GM12864 (cell line): ENCODE data around the gene KIF6.

Experiments
- DNase-seq: peaks from one replicate; pipeline ENCODE4 v3.0.0-alpha.2; 2011; ENCODE audit warnings: low read depth
- H3K4me3 ChIP-seq: 2 replicates; pipeline ENCODE4 v1.5.1; 2011; ENCODE audit warnings: mild to moderate bottlenecking, low read depth, low read length, control low read depth
- TF ChIP-seq, protein P1 (sequence below): IDR thresholded peaks from 2 replicates; pipeline ENCODE4 v1.5.1; 2011; ENCODE audit warnings: low read depth, mild to moderate bottlenecking, moderate library complexity, low read length, control low read depth, inconsistent platforms; ENCODE audit errors: missing control alignments

KIF6 gene

GRCh38 chr6:39558591-39559190, 166.5 kb downstream of the KIF6 start:
- DNase-seq, result no peak
- H3K4me3 ChIP-seq, result no peak overlapping the region
- TF ChIP-seq, protein P1, sequence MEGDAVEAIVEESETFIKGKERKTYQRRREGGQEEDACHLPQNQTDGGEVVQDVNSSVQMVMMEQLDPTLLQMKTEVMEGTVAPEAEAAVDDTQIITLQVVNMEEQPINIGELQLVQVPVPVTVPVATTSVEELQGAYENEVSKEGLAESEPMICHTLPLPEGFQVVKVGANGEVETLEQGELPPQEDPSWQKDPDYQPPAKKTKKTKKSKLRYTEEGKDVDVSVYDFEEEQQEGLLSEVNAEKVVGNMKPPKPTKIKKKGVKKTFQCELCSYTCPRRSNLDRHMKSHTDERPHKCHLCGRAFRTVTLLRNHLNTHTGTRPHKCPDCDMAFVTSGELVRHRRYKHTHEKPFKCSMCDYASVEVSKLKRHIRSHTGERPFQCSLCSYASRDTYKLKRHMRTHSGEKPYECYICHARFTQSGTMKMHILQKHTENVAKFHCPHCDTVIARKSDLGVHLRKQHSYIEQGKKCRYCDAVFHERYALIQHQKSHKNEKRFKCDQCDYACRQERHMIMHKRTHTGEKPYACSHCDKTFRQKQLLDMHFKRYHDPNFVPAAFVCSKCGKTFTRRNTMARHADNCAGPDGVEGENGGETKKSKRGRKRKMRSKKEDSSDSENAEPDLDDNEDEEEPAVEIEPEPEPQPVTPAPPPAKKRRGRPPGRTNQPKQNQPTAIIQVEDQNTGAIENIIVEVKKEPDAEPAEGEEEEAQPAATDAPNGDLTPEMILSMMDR, result no peak

- no peak for DNase-seq
- no peak overlapping the region for H3K4me3 ChIP-seq
- TF ChIP-seq, protein P1, result no peak
Observed at GRCh38 chr6:39558079-39558478, 167.1 kb downstream of the KIF6 start.

DNA sequence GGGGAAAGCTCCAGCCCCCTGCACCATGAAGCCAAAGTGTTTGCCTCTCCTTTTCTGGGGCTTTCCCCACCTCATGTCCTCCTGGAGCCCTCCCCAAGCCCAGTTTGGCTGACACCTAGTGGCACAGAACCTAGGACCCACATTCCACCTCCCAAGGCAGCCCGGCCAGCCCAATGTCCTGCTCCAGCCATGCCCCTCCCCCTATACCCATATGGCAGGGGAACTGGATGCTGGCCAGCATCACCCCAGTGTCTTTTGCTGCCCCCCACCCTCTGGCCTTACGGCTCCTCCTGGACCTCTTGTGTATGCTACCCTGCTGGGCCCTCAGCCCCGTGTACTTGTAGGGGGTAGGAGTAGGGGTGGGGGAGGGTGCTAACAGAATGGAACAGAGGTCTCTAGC, 170.1 kb downstream of the KIF6 start:
- no peak for DNase-seq
- H3K4me3 ChIP-seq, result no peak overlapping the region
- TF ChIP-seq, protein P1, result peak; percentile 8

DNA sequence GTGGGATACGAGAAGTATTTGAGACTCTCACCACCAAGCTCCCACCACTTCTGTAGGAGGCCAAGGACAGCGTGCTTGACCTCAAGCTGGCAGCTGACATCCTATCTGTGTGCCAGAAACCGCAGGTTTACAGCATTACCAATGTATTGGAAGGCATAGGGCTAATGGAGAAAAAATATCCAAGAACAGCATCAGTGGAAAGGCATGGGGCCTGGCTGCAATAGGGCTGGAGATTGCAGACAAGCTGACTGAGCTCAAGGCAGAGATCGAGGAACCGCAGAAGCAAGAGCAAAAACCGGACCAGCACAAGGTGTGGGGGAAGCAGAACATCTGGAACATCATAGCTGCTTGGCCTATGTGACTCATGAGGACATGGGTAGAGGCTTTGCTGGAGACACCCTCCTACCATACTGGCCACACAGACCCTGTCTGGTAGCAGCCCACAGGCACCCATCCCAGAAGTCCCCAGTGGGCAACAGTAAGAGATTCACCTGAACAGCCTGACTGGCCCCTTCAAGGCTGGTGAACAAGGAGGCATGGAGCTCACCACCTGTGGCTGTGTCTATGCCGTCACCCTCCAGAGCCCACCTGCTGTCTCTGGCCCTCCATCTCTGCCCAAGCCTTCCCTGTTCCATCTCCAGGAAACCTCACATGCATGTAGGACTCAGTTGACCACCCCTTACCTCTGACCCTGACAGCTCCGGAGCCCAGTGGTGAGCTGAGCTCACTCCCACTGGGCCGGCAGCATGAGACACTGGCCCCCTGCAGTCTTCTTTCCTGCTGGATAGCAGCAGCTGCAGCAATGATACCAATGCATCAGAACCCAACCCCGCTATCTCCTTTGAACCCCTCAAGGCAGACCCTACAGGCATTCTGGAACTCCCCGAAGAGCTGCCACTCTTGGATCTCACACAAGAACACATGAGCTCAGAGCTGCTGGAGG, 171.1 kb downstream of the KIF6 start:
- DNase-seq, result no peak
- no peak overlapping the region for H3K4me3 ChIP-seq

DNA sequence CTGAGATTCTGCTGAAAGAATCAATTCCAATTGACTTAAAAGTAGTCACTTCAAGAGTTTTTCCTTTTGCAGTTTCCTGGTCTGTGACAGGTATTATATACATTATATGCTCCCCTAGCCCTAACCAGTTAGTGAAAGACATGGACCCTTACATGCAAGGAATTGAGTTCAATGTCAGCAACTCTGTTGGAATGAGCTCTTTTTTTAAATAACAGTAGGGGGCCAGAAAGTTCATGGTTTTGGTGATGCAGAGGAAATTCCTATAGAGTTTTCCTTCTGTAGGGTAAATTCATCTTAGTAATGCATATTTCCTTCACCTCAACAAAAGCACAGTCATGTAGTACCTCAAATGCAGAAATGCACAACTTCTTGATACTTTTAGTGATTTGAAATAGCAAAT, 172.2 kb downstream of the KIF6 start:
- no peak overlapping the region for H3K4me3 ChIP-seq
- TF ChIP-seq, protein P1, result no peak
- DNase-seq, result no peak

More for the DNA sequence above, 171.1 kb downstream of the KIF6 start:
- TF ChIP-seq, protein P1, result no peak

DNA sequence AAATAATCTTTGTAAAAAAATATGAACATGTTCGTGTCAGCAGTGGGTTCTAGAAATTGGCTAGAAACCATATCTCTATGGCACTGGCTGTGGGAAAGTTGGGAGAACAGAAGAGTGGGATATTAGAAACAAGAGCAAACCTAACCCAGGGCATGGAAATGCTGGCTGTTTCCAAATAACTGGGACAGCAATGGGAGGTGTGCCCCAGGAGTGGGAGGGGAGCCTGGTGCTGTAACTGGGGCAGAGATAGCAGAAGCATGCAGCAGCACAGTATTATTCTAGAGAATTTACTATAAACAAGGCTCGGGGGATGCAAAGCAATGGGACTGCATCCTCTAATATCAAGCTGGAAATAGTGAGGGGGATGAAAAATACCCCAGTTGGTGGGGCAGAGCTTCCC, 175.0 kb downstream of the KIF6 start:
- no peak for DNase-seq
- TF ChIP-seq, protein P1, result no peak
- H3K4me3 ChIP-seq, result no peak overlapping the region
